GM19452 (cell line): ENCODE measurements around the gene RSL1D1.
"Not testable (repeated sequence)": the region's sequence is repeated elsewhere in the genome, so short reads cannot be mapped to it uniquely, and the experiment has no call there.

Experiments
- ATAC-seq: cut with Tn5 transposase; IDR thresholded peaks from one replicate; pipeline ENCODE4 v1.9.1; 2021; ENCODE audit not compliant: unreplicated experiment

The RSL1D1 gene

GRCh38 chr16:11844499-11844898 is 6.8 kb downstream of the RSL1D1 start:
- ATAC-seq: no peak

- ATAC-seq: no peak
Observed at GRCh38 chr16:11843861-11844260, 7.5 kb downstream of the RSL1D1 start.

- ATAC-seq: no peak
Observed at GRCh38 chr16:11843206-11843605, 8.1 kb downstream of the RSL1D1 start.

GRCh38 chr16:11841026-11841425 is 10.3 kb downstream of the RSL1D1 start:
- no peak for ATAC-seq

GRCh38 chr16:11836650-11837244 is 14.6 kb downstream of the RSL1D1 start:
- ATAC-seq: no peak

GRCh38 chr16:11835891-11836649 is 15.3 kb downstream of the RSL1D1 start:
- no peak for ATAC-seq

- ATAC-seq: no peak
Observed at GRCh38 chr16:11835309-11835708, 16.0 kb downstream of the RSL1D1 start.

GRCh38 chr16:11833951-11834695 is 17.2 kb downstream of the RSL1D1 start:
- ATAC-seq: no peak

- no peak for ATAC-seq
Observed at GRCh38 chr16:11828696-11829095, 22.6 kb downstream of the RSL1D1 start.

- not testable (repeated sequence) for ATAC-seq
Observed at GRCh38 chr16:11825520-11826165, 25.7 kb downstream of the RSL1D1 start.

GRCh38 chr16:11824362-11824761 is 27.0 kb downstream of the RSL1D1 start:
- ATAC-seq: no peak

- not testable (repeated sequence) for ATAC-seq
Observed at GRCh38 chr16:11823645-11824044, 27.7 kb downstream of the RSL1D1 start.

GRCh38 chr16:11819798-11820197 is 31.5 kb downstream of the RSL1D1 start:
- no peak for ATAC-seq

GRCh38 chr16:11818970-11819369 is 32.4 kb downstream of the RSL1D1 start:
- not testable (repeated sequence) for ATAC-seq

- ATAC-seq: no peak
Observed at GRCh38 chr16:11816123-11816522, 35.2 kb downstream of the RSL1D1 start.

- ATAC-seq: not testable (repeated sequence)
Observed at GRCh38 chr16:11814800-11815199, 36.5 kb downstream of the RSL1D1 start.

GRCh38 chr16:11806721-11807120 is 44.6 kb downstream of the RSL1D1 start:
- ATAC-seq: no peak

- no peak for ATAC-seq
Observed at GRCh38 chr16:11805556-11805955, 45.8 kb downstream of the RSL1D1 start.

GRCh38 chr16:11801481-11802021 is 49.8 kb downstream of the RSL1D1 start:
- no peak for ATAC-seq

- no peak for ATAC-seq
Observed at GRCh38 chr16:11800382-11800718, 51.0 kb downstream of the RSL1D1 start.
